Fibroblast of lung (primary cell): ENCODE measurements around the gene CAPN9. TPM values are rescaled to one million over a fixed set of nuclear protein-coding genes. Genes with fewer than 3 reads are reported as not detected.

ENCODE experiments used
- DNase-seq, 2 donors: peaks; one replicate each; pipeline versions ENCODE4 v3.0.0 to v3.0.0-alpha.2; 2010; ENCODE audit warnings: low read depth in 2 of 2
- H2AFZ ChIP-seq: 2 replicates; pipeline ENCODE4 v1.5.1; 2012; ENCODE audit warnings: low read length, control low read depth, inconsistent platforms
- H3K27ac ChIP-seq: 2 replicates; pipeline ENCODE4 v1.5.1; 2011; ENCODE audit warnings: low read length, control low read depth; ENCODE audit not compliant: insufficient read depth
- H3K27me3 ChIP-seq: 2 replicates; pipeline ENCODE4 v1.5.1; 2011; ENCODE audit warnings: mild to moderate bottlenecking, low read length; ENCODE audit not compliant: control insufficient read depth, insufficient read depth
- H3K36me3 ChIP-seq: 2 replicates; pipeline ENCODE4 v1.5.1; 2011; ENCODE audit warnings: low read length; ENCODE audit not compliant: control insufficient read depth, insufficient read depth
- H3K4me1 ChIP-seq: 2 replicates; pipeline ENCODE4 v1.5.1; 2011; ENCODE audit warnings: low read length; ENCODE audit not compliant: control insufficient read depth, insufficient read depth; ENCODE audit errors: extremely low read depth
- H3K4me2 ChIP-seq: 2 replicates; pipeline ENCODE4 v1.5.1; 2011; ENCODE audit warnings: low read length, control low read depth; ENCODE audit not compliant: insufficient read depth; ENCODE audit errors: extremely low read depth
- H3K4me3 ChIP-seq, 4 experiments: fragments of 200-600 bp in 1 of 4; sonication (generic) in 1 of 4; replicated peaks in 1 of 4; 2 replicates each; pipeline ENCODE4 v1.5.1; 2011 to 2016; ENCODE audit warnings: low read length in 4 of 4, low read depth in 3 of 4, mild to moderate bottlenecking in 3 of 4, control low read depth in 2 of 4, inconsistent platforms in 1 of 4, mixed read lengths in 1 of 4; ENCODE audit not compliant: insufficient read depth in 1 of 4; ENCODE audit errors: control extremely low read depth in 1 of 4
- H3K79me2 ChIP-seq: 2 replicates; pipeline ENCODE4 v1.5.1; 2012; ENCODE audit warnings: mild to moderate bottlenecking, low read length, inconsistent platforms; ENCODE audit not compliant: control insufficient read depth, insufficient read depth
- H3K9ac ChIP-seq: 2 replicates; pipeline ENCODE4 v1.5.1; 2011; ENCODE audit warnings: mild to moderate bottlenecking, low read length, control low read depth; ENCODE audit not compliant: insufficient read depth
- H3K9me3 ChIP-seq: 2 replicates; pipeline ENCODE4 v1.5.1; 2012; ENCODE audit warnings: low read depth, low read length; ENCODE audit not compliant: control insufficient read depth, insufficient read depth
- H4K20me1 ChIP-seq: 2 replicates; pipeline ENCODE4 v1.5.1; 2011; ENCODE audit warnings: low read length; ENCODE audit not compliant: control insufficient read depth, insufficient read depth; ENCODE audit errors: extremely low read depth
- EZH2 ChIP-seq: IDR thresholded peaks from 2 replicates; pipeline ENCODE4 v1.5.1; 2012; ENCODE audit warnings: low read length, control low read depth, mild to moderate bottlenecking; ENCODE audit errors: missing control alignments
- polyA plus RNA-seq, 2 donors: library from polyadenylated mRNA; depleted of rRNA in 1 of 2; stranded (reverse) in 1 of 2; unstranded in 1 of 2; fragments of >200 nt; gene quantifications; 2 replicates each; pipeline ENCODE4 v1.2.1, GENCODE V29; 2011 to 2012; ENCODE audit warnings: missing spikeins in 1 of 2
- total RNA-seq: library from RNA; depleted of rRNA; stranded (reverse); fragments of >200 nt; gene quantifications from 2 replicates; pipeline ENCODE4 v1.2.1, GENCODE V29; 2014
- TF ChIP-seq, protein P1 (sequence below), 2 donors: IDR thresholded peaks in 1 of 2; conservative IDR thresholded peaks in 1 of 2; 1 replicate in 1 of 2; 2 replicates in 1 of 2; pipeline ENCODE4 v1.5.1; 2011 to 2012; ENCODE audit warnings: low read length in 2 of 2, control low read depth in 1 of 2, inconsistent platforms in 1 of 2, low read depth in 1 of 2, mild to moderate bottlenecking in 1 of 2

Gene CAPN9
- total and polyA plus RNA-seq, 2 donors (not counting 1 experiment from before 2014, with no cell fraction given) = 0.17 TPM; not detected in 1

DNA sequence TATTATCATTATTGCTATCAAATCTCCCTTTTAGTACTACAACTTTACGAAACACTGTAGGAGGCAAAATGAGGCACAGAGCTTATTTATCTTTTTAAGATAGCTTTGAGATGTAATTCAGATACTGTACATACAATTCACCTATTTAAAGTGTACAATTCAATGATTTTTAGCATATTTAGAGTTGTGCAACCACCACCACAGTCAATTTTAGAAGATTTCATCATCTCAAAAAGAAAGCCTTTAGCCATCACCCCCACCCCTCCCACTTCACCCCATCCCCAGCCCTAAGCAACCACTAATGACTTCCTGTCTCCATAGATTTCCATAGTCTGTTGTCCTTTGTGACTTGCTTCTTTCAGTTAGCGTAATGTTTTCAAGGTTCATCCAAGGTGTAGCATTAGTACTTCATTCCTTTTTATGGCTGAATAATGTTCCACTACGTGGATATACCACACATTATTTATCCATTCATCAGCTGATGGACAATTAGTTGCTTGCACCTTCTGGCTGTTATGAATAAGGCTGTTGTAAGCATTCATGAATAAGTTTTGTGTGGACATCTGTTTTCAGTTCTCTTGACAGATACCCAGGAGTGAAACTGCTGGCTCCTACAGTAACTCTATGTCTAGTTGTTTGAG is 9.4 kb upstream of the CAPN9 start:
- TF ChIP-seq, protein P1, sequence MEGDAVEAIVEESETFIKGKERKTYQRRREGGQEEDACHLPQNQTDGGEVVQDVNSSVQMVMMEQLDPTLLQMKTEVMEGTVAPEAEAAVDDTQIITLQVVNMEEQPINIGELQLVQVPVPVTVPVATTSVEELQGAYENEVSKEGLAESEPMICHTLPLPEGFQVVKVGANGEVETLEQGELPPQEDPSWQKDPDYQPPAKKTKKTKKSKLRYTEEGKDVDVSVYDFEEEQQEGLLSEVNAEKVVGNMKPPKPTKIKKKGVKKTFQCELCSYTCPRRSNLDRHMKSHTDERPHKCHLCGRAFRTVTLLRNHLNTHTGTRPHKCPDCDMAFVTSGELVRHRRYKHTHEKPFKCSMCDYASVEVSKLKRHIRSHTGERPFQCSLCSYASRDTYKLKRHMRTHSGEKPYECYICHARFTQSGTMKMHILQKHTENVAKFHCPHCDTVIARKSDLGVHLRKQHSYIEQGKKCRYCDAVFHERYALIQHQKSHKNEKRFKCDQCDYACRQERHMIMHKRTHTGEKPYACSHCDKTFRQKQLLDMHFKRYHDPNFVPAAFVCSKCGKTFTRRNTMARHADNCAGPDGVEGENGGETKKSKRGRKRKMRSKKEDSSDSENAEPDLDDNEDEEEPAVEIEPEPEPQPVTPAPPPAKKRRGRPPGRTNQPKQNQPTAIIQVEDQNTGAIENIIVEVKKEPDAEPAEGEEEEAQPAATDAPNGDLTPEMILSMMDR (conservative IDR thresholded peaks at IDR 0.05 in 1 of 2, IDR thresholded peaks at IDR 0.05 in 1 of 2; ENCODE audit: low read depth in 1 of 2, low read length in 2 of 2) = no peak
- no peak for TF ChIP-seq EZH2
- no peaks in the 10 kb centered on the region for H3K36me3 ChIP-seq
- no peak overlapping the region for H3K27ac ChIP-seq
- no peaks in the 10 kb centered on the region for H3K9me3 ChIP-seq
- H2AFZ ChIP-seq = no peak overlapping the region
- no peak overlapping the region for H3K4me3 ChIP-seq
- no peak for DNase-seq
- H3K4me2 ChIP-seq = no peak overlapping the region
- no peak overlapping the region for H3K9ac ChIP-seq
- no peaks in the 10 kb centered on the region for H4K20me1 ChIP-seq
- H3K4me1 ChIP-seq = no peaks in the 10 kb centered on the region
- H3K79me2 ChIP-seq = no peaks in the 10 kb centered on the region
- no peaks in the 10 kb centered on the region for H3K27me3 ChIP-seq

DNA sequence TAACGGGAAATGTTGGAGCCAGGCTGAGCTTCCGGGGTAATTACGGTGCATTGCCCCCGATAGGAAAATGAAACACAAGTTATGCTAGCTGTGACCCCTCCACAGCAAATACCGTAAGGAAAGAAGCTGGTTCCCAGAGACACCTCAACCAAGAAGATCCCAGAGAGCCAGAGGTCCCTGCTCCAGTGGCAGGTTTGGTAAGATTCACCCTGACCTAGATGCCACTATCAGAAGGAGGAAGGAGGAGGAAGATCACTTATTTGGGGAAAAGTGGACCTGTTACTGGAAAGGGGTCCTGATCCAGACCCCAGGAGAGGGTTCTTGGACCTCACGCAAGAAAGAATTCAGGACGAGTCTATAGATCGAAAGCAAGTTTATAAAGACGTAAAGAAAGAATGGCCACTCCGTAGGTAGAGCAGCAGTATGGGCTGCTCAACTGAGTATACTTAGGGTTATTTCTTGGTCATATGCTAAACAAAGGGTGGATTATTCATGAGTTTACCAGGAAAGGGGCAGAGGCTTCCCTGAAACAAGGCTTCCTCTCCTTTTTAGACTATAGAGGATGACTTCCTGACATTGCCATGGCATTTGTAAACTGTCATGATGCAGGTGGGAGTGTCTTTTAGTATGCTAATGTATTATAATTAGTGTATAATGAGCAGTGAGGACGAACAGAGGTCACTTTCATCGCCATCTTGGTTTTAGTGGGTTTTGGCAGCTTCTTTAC is 7.5 kb upstream of the CAPN9 start:
- Histone ChIP-seq H3K4me3 (no peak overlapping the region), H4K20me1 (no peaks in the 10 kb centered on the region), H3K79me2 (no peaks in the 10 kb centered on the region), H3K4me2 (no peak overlapping the region), H2AFZ (no peak overlapping the region), H3K9ac (no peak overlapping the region), H3K9me3 (no peaks in the 10 kb centered on the region), H3K36me3 (no peaks in the 10 kb centered on the region), H3K27ac (no peak overlapping the region), H3K27me3 (no peaks in the 10 kb centered on the region), H3K4me1 (no peaks in the 10 kb centered on the region)
- no peak for TF ChIP-seq EZH2
- TF ChIP-seq, protein P1 (conservative IDR thresholded peaks at IDR 0.05 in 1 of 2, IDR thresholded peaks at IDR 0.05 in 1 of 2; ENCODE audit: low read depth in 1 of 2, low read length in 2 of 2) = no peak
- no peak for DNase-seq

DNA sequence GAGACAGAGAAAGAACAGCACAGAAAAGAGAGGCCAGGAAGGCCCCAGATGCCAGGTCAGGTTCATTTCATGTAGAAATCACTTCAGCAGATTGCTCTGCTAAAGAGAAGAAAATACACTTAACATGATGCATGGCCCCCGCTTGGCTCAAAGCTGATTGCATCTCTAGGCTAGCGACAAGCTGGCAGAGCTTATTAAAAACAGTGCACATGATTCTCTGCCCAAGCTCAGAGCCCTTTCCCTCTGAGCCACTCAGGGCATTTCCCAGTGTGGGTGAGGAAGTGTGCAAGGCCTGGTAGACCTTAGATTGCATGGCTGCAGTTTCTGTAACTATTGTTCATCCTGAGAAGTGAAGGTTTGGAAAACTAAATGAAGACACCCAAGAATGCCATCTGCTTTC is 3.3 kb upstream of the CAPN9 start:
- H2AFZ ChIP-seq = no peak overlapping the region
- no peak overlapping the region for H3K4me3 ChIP-seq
- H3K9me3 ChIP-seq = no peaks in the 10 kb centered on the region
- no peak for DNase-seq
- no peaks in the 10 kb centered on the region for H3K4me1 ChIP-seq
- H4K20me1 ChIP-seq = no peaks in the 10 kb centered on the region
- H3K27me3 ChIP-seq = no peaks in the 10 kb centered on the region
- no peaks in the 10 kb centered on the region for H3K36me3 ChIP-seq
- no peak overlapping the region for H3K9ac ChIP-seq
- no peak overlapping the region for H3K27ac ChIP-seq
- no peaks in the 10 kb centered on the region for H3K79me2 ChIP-seq
- H3K4me2 ChIP-seq = no peak overlapping the region
- TF ChIP-seq EZH2 = no peak
- TF ChIP-seq, protein P1 (conservative IDR thresholded peaks at IDR 0.05 in 1 of 2, IDR thresholded peaks at IDR 0.05 in 1 of 2; ENCODE audit: low read depth in 1 of 2, low read length in 2 of 2) = no peak
